ENCODE results near the gene NKX2-4. TPM values are rescaled to one million over a fixed set of nuclear protein-coding genes. Genes with fewer than 3 reads are reported as not detected.
"Not testable (repeated sequence)": the region's sequence is repeated elsewhere in the genome, so short reads cannot be mapped to it uniquely, and the experiment has no call there.

Gene NKX2-4
- total RNA-seq, 1 experiment from 2014 or later = 0.86 TPM

- DNase-seq (ENCODE audit: low read depth) = no peak
These were observed 2.8 kb downstream of the NKX2-4 start for GRCh38 chr20:21394551-21394950.

- DNase-seq (ENCODE audit: low read depth) = no peak
These were observed 3.4 kb downstream of the NKX2-4 start for GRCh38 chr20:21393816-21394519.

GRCh38 chr20:21393166-21393565 lies 4.2 kb downstream of the NKX2-4 start:
- no peak for DNase-seq (ENCODE audit: low read depth)

DNA sequence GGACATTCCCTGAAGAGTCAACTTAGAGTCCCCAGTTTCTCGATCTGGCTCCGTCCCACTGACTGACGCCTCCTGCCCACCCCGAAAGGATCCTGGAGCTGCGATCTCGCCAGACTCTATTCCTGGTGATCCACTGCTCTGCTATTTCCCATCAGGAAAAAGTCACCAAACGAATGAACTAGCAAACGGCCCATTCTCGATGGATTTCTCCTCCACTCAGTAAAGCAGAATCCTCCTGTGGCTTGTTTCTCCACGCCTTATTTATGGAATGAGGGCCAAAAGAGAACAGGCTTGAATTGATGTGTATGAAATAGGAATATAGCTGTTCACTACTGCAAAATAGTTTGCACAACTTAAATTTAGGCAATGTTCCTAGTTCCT lies 5.4 kb downstream of the NKX2-4 start:
- DNase-seq (ENCODE audit: low read depth) = no peak

DNA sequence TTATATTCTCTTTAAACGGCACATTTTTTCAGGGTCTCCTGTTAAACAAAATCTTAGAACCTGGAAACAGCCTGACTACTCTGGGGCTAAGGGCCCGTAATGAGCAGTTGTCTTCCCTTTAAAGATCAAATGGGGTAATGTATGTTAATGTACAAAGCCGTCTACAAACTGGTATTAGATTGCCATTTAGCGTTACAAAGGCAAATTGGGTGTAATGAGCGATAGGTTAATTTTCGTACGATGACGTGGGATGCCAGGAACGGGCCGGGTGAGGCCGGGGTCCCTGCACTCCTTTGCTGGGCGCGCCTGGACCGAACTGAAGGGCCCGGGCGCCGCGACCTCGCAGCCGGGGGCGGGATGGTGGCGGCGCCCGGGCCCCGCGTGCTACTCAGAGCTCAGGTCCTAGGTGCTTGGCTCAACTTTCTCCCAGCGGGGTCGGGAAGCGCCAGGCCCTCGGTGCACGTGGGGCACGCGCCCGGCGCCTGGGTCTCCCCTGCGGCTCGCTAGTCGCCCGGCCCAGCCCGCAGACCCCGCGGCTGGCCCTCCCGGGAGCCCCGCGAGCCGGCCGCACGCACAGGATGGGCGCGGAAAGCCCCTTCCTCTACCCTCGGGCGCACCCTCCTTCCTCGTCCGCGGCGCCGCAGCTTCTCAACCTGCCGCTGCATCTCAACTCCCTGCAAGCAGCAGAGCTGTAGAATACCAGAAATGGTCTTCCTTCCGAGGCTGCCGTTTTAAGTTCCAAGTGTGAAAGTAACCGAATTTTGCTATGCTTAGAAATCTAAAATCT lies 5.9 kb downstream of the NKX2-4 start:
- no peak for DNase-seq (ENCODE audit: low read depth)

DNA sequence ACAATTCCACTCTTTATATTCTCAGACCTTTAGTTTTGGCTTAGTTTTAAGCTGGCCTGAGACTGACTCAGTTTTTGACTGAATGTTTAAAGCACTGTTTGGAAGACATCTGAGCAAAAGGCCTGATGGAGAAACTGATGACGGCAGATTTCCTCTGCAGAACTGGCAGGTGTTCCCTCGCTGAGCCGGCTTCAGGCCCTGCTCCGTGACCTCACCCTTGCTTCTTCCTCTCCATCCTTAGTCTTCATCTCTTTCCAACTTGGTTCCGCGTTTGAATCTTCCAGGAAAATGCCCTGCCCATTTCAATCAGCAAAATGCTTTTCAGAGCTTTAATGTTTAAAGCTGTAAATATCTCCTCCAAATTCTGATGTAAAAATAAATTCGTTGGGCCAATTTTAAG lies 6.6 kb downstream of the NKX2-4 start:
- no peak for DNase-seq (ENCODE audit: low read depth)

GRCh38 chr20:21389368-21389767 lies 8.0 kb downstream of the NKX2-4 start:
- no peak for DNase-seq (ENCODE audit: low read depth)

DNA sequence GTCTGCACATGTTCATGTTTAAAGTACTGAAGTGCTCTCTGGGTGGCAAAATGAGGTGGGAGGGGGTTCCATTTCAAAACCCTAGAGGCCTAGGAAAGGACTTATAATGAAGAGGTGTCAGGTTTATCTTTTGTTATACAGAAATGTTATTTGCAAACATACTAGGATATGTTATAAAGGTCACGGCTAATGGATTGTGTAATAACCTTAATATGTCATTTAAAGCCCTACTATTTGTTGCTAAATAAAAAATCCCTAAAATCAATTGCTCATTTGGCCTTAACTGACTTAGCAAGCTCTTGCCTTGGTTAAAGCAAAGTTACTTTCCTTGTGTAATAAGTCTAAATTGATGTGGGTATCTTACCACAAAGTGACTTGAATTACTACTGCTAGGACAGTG lies 8.8 kb downstream of the NKX2-4 start:
- DNase-seq (ENCODE audit: low read depth) = no peak

- DNase-seq (ENCODE audit: low read depth) = no peak
These were observed 9.8 kb downstream of the NKX2-4 start for GRCh38 chr20:21387528-21387927.

- DNase-seq (ENCODE audit: low read depth) = no peak
These were observed 11.2 kb downstream of the NKX2-4 start for GRCh38 chr20:21386111-21386510.

- DNase-seq (ENCODE audit: low read depth) = no peak
These were observed 12.9 kb downstream of the NKX2-4 start for GRCh38 chr20:21384308-21384892.

GRCh38 chr20:21381619-21382018 lies 15.7 kb downstream of the NKX2-4 start:
- DNase-seq (ENCODE audit: low read depth) = no peak

DNA sequence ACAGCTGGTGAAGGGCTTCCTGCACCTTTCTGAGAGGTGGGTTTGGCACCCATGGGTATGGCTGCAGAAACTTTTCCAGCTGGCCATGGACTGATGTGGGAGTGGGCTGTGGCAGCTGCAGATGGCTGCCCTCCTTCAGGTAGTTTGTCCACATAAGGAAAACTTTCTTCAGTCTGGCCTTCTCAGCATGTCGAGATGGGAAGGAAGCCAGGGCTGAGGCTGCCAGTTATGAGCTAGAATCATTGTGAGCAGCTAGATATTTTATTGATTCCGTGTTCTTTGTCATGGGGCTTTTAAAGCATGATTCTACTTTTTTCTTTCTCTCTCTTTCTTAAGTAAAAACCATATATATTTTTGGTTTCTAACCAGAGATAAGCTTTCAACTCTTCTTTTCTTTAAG lies 16.6 kb downstream of the NKX2-4 start:
- no peak for DNase-seq (ENCODE audit: low read depth)

DNA sequence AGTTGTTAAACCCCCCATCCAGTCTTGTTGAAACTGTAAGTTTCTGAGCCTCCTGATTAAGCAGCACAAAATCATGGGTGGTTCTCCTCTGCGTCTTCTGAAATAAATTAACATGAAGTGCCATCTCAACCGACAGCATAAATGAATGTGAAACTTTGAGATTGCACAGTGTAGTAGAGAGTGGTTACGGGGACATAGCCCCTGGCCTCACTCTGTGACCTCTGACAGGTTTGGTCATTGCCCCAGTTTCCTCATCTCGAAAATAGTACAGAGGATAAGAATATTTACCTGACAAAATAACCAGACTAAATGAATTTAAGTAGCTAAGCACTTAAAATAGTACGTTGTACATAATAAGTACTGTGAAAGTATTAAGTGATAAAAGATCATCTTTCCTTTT lies 19.1 kb downstream of the NKX2-4 start:
- no peak for DNase-seq (ENCODE audit: low read depth)

GRCh38 chr20:21377701-21378100 lies 19.6 kb downstream of the NKX2-4 start:
- DNase-seq (ENCODE audit: low read depth) = no peak

DNA sequence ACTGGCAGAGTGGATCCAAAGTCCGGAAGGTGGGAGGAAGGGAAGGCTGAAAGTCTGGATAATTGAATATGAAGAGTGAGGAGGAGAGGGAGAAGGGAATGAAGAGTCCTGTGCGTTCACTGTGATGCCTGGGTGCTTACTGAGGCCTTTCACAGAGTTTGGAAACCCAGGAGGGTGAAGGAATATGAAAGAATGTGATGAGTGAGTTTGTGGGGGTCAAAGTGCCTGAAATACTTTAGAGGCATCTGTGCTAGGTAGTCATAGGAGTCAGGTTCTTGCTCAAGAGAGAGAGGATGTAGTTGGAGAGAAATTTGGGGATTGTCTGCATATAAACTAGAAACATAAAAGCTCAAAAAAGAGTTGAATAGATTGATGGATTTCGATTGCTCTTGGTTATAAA lies 20.7 kb downstream of the NKX2-4 start:
- no peak for DNase-seq (ENCODE audit: low read depth)

GRCh38 chr20:21373436-21373835 lies 23.9 kb downstream of the NKX2-4 start:
- peak; percentile 20 for DNase-seq (ENCODE audit: low read depth)

DNA sequence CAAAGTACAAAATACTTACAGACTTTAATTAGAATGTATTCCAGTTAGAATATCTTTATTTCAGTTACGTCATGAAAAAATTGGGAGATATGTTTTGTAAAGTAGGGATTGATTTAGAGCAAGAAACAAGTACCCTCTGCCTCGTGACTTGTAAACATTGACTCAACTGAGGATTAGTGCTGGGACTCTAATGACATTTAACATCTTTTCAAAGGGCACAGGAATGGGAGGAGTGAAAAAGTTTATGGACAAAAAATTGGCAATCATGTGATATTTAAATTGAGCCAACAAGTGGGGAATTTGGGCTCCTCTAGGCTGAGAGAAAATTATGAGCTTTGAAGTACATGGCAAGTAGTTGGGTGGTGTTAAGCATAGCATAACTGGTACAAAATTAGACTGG lies 25.3 kb downstream of the NKX2-4 start:
- DNase-seq (ENCODE audit: low read depth) = no peak

- DNase-seq (ENCODE audit: low read depth) = no peak
These were observed 26.1 kb downstream of the NKX2-4 start for GRCh38 chr20:21371193-21371592.

- DNase-seq (ENCODE audit: low read depth) = no peak
These were observed 28.5 kb downstream of the NKX2-4 start for GRCh38 chr20:21368791-21369190.

- not testable (repeated sequence) for DNase-seq (ENCODE audit: low read depth)
These were observed 31.1 kb downstream of the NKX2-4 start for GRCh38 chr20:21366273-21366672.

GRCh38 chr20:21365771-21366170 lies 31.6 kb downstream of the NKX2-4 start:
- DNase-seq (ENCODE audit: low read depth) = no peak

DNA sequence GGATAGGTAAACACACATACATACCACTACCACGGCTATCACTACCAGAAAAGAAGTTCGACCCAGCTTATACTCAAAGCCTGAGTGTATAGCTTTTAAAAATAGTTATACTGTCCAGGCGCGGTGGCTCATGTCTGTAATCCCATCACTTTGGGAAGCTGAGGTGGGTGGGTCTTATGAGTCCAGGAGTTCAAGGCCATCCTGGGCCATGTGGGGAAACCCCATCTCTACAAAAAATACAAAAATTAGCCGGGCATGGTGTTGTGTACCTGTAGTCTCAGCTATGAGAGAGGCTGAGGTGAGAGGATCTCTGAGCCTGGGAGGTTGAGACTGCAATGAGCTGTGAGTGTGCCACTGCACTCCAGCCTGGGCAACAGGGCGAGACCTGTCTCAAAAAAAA lies 32.9 kb downstream of the NKX2-4 start:
- no peak for DNase-seq (ENCODE audit: low read depth)

All from M059J (cell line).